Fibroblast of lung (primary cell): ENCODE results near the gene GARNL3. TPM values are rescaled to one million over a fixed set of nuclear protein-coding genes. Genes with fewer than 3 reads are reported as not detected.

Source experiments
- DNase-seq, 2 donors: peaks; one replicate each; pipeline versions ENCODE4 v3.0.0 to v3.0.0-alpha.2; 2010; ENCODE audit warnings: low read depth in 2 of 2
- H2AFZ ChIP-seq: 2 replicates; pipeline ENCODE4 v1.5.1; 2012; ENCODE audit warnings: low read length, control low read depth, inconsistent platforms
- H3K27ac ChIP-seq: 2 replicates; pipeline ENCODE4 v1.5.1; 2011; ENCODE audit warnings: low read length, control low read depth; ENCODE audit not compliant: insufficient read depth
- H3K27me3 ChIP-seq: 2 replicates; pipeline ENCODE4 v1.5.1; 2011; ENCODE audit warnings: mild to moderate bottlenecking, low read length; ENCODE audit not compliant: control insufficient read depth, insufficient read depth
- H3K36me3 ChIP-seq: 2 replicates; pipeline ENCODE4 v1.5.1; 2011; ENCODE audit warnings: low read length; ENCODE audit not compliant: control insufficient read depth, insufficient read depth
- H3K4me1 ChIP-seq: 2 replicates; pipeline ENCODE4 v1.5.1; 2011; ENCODE audit warnings: low read length; ENCODE audit not compliant: control insufficient read depth, insufficient read depth; ENCODE audit errors: extremely low read depth
- H3K4me2 ChIP-seq: 2 replicates; pipeline ENCODE4 v1.5.1; 2011; ENCODE audit warnings: low read length, control low read depth; ENCODE audit not compliant: insufficient read depth; ENCODE audit errors: extremely low read depth
- H3K4me3 ChIP-seq, 4 experiments: fragments of 200-600 bp in 1 of 4; sonication (generic) in 1 of 4; replicated peaks in 1 of 4; 2 replicates each; pipeline ENCODE4 v1.5.1; 2011 to 2016; ENCODE audit warnings: low read length in 4 of 4, low read depth in 3 of 4, mild to moderate bottlenecking in 3 of 4, control low read depth in 2 of 4, inconsistent platforms in 1 of 4, mixed read lengths in 1 of 4; ENCODE audit not compliant: insufficient read depth in 1 of 4; ENCODE audit errors: control extremely low read depth in 1 of 4
- H3K79me2 ChIP-seq: 2 replicates; pipeline ENCODE4 v1.5.1; 2012; ENCODE audit warnings: mild to moderate bottlenecking, low read length, inconsistent platforms; ENCODE audit not compliant: control insufficient read depth, insufficient read depth
- H3K9ac ChIP-seq: 2 replicates; pipeline ENCODE4 v1.5.1; 2011; ENCODE audit warnings: mild to moderate bottlenecking, low read length, control low read depth; ENCODE audit not compliant: insufficient read depth
- H3K9me3 ChIP-seq: 2 replicates; pipeline ENCODE4 v1.5.1; 2012; ENCODE audit warnings: low read depth, low read length; ENCODE audit not compliant: control insufficient read depth, insufficient read depth
- H4K20me1 ChIP-seq: 2 replicates; pipeline ENCODE4 v1.5.1; 2011; ENCODE audit warnings: low read length; ENCODE audit not compliant: control insufficient read depth, insufficient read depth; ENCODE audit errors: extremely low read depth
- CTCF ChIP-seq, 2 donors: IDR thresholded peaks in 1 of 2; conservative IDR thresholded peaks in 1 of 2; 1 replicate in 1 of 2; 2 replicates in 1 of 2; pipeline ENCODE4 v1.5.1; 2011 to 2012; ENCODE audit warnings: low read length in 2 of 2, control low read depth in 1 of 2, inconsistent platforms in 1 of 2, low read depth in 1 of 2, mild to moderate bottlenecking in 1 of 2
- EZH2 ChIP-seq: IDR thresholded peaks from 2 replicates; pipeline ENCODE4 v1.5.1; 2012; ENCODE audit warnings: low read length, control low read depth, mild to moderate bottlenecking; ENCODE audit errors: missing control alignments
- polyA plus RNA-seq, 2 donors: library from polyadenylated mRNA; depleted of rRNA in 1 of 2; stranded (reverse) in 1 of 2; unstranded in 1 of 2; fragments of >200 nt; gene quantifications; 2 replicates each; pipeline ENCODE4 v1.2.1, GENCODE V29; 2011 to 2012; ENCODE audit warnings: missing spikeins in 1 of 2
- total RNA-seq: library from RNA; depleted of rRNA; stranded (reverse); fragments of >200 nt; gene quantifications from 2 replicates; pipeline ENCODE4 v1.2.1, GENCODE V29; 2014

The GARNL3 gene
- total and polyA plus RNA-seq, 2 donors (not counting 1 experiment from before 2014, with no cell fraction given), result 1.5 to 6.4 TPM

- Histone ChIP-seq H3K27ac (no peak overlapping the region), H2AFZ (no peak overlapping the region), H3K36me3 (no peaks in the 10 kb centered on the region), H3K4me3 (no peak overlapping the region), H3K9me3 (no peaks in the 10 kb centered on the region), H3K27me3 (no peaks in the 10 kb centered on the region), H3K4me2 (no peak overlapping the region), H3K4me1 (peaks cover 2% of the 10 kb centered on the region), H3K79me2 (no peaks in the 10 kb centered on the region), H3K9ac (no peak overlapping the region), H4K20me1 (no peaks in the 10 kb centered on the region)
- TF ChIP-seq EZH2 (no peak), CTCF (conservative IDR thresholded peaks at IDR 0.05 in 1 of 2, IDR thresholded peaks at IDR 0.05 in 1 of 2; ENCODE audit: low read depth in 1 of 2, low read length in 2 of 2) (no peak)
- DNase-seq, result peak in 1 of 2 donors; percentile 44
Observed at GRCh38 chr9:127316586-127317323, 52.2 kb downstream of the GARNL3 start.

- Histone ChIP-seq H3K4me2 (no peak overlapping the region), H3K79me2 (no peaks in the 10 kb centered on the region), H3K27me3 (no peaks in the 10 kb centered on the region), H3K4me1 (peaks cover 2% of the 10 kb centered on the region), H2AFZ (no peak overlapping the region), H3K36me3 (no peaks in the 10 kb centered on the region), H4K20me1 (no peaks in the 10 kb centered on the region), H3K9me3 (no peaks in the 10 kb centered on the region), H3K4me3 (no peak overlapping the region), H3K9ac (no peak overlapping the region), H3K27ac (no peak overlapping the region)
- TF ChIP-seq EZH2 (no peak), CTCF (conservative IDR thresholded peaks at IDR 0.05 in 1 of 2, IDR thresholded peaks at IDR 0.05 in 1 of 2; ENCODE audit: low read depth in 1 of 2, low read length in 2 of 2) (no peak)
- DNase-seq, result peak in 1 of 2 donors; percentile 83
Observed at GRCh38 chr9:127318651-127319167, 54.1 kb downstream of the GARNL3 start.

GRCh38 chr9:127319366-127320114 is 55.0 kb downstream of the GARNL3 start:
- Histone ChIP-seq H3K27me3 (no peaks in the 10 kb centered on the region), H3K9me3 (no peaks in the 10 kb centered on the region), H3K9ac (no peak overlapping the region), H4K20me1 (no peaks in the 10 kb centered on the region), H3K4me3 (no peak overlapping the region), H2AFZ (no peak overlapping the region), H3K79me2 (no peaks in the 10 kb centered on the region), H3K36me3 (no peaks in the 10 kb centered on the region), H3K4me1 (peaks cover 2% of the 10 kb centered on the region), H3K27ac (no peak overlapping the region), H3K4me2 (no peak overlapping the region)
- DNase-seq, result no peak
- no peak for TF ChIP-seq CTCF (conservative IDR thresholded peaks at IDR 0.05 in 1 of 2, IDR thresholded peaks at IDR 0.05 in 1 of 2; ENCODE audit: low read depth in 1 of 2, low read length in 2 of 2)
- TF ChIP-seq EZH2, result no peak
